AML-193 (cell line): ENCODE measurements around the gene STEAP2.
"Not testable (repeated sequence)": the region's sequence is repeated elsewhere in the genome, so short reads cannot be mapped to it uniquely, and the experiment has no call there.

Experiments used
- DNase-seq, 2 experiments: peaks; one replicate each; lab custom pipeline; 2025; lab: John Stamatoyannopoulos, UW

The STEAP2 gene

GRCh38 chr7:90211391-90212148, at the start of gene STEAP2:
Gene STEAP2, plus strand, starts transcription at chr7:90211740. Its CDS starts 13,343 bp downstream, at chr7:90225083.
- no peak for DNase-seq

- DNase-seq: no peak
These were observed 48.0 kb upstream of the STEAP2 start for GRCh38 chr7:90163534-90163933.

GRCh38 chr7:90165724-90166123, 45.8 kb upstream of the STEAP2 start:
- DNase-seq: no peak

- no peak for DNase-seq
These were observed 45.4 kb upstream of the STEAP2 start for GRCh38 chr7:90166153-90166552.

- DNase-seq: no peak
These were observed 44.2 kb upstream of the STEAP2 start for GRCh38 chr7:90167361-90167760.

- DNase-seq: no peak
These were observed 41.6 kb upstream of the STEAP2 start for GRCh38 chr7:90169891-90170290.

- DNase-seq: no peak
These were observed 39.4 kb upstream of the STEAP2 start for GRCh38 chr7:90172121-90172520.

GRCh38 chr7:90172624-90173023, 38.9 kb upstream of the STEAP2 start:
- DNase-seq: no peak

- no peak for DNase-seq
These were observed 38.3 kb upstream of the STEAP2 start for GRCh38 chr7:90173127-90173844.

GRCh38 chr7:90175667-90176066, 35.9 kb upstream of the STEAP2 start:
- no peak for DNase-seq

GRCh38 chr7:90176195-90176594, 35.3 kb upstream of the STEAP2 start:
- DNase-seq: no peak

GRCh38 chr7:90178166-90178565, 33.4 kb upstream of the STEAP2 start:
- DNase-seq: no peak

- no peak for DNase-seq
These were observed 32.8 kb upstream of the STEAP2 start for GRCh38 chr7:90178679-90179278.

GRCh38 chr7:90180011-90180585, 31.4 kb upstream of the STEAP2 start:
- no peak for DNase-seq

- DNase-seq: no peak
These were observed 30.9 kb upstream of the STEAP2 start for GRCh38 chr7:90180649-90181048.

GRCh38 chr7:90181485-90181884, 30.1 kb upstream of the STEAP2 start:
- DNase-seq: no peak

- not testable (repeated sequence) for DNase-seq
These were observed 25.2 kb upstream of the STEAP2 start for GRCh38 chr7:90186290-90186689.

GRCh38 chr7:90187507-90188050, 24.0 kb upstream of the STEAP2 start:
- no peak for DNase-seq

- no peak for DNase-seq
These were observed 23.3 kb upstream of the STEAP2 start for GRCh38 chr7:90188281-90188680.

- DNase-seq: no peak
These were observed 20.5 kb upstream of the STEAP2 start for GRCh38 chr7:90190995-90191394.

GRCh38 chr7:90191648-90192047, 19.9 kb upstream of the STEAP2 start:
- no peak for DNase-seq
